SK-N-SH (cell line): ENCODE results near the gene OSBPL10. TPM values are rescaled to one million over a fixed set of nuclear protein-coding genes. Genes with fewer than 3 reads are reported as not detected.

Experiments used
- CTCF ChIA-PET: fragments of 300-600, 350-600 bp; formaldehyde crosslinking; extraction: SDS; loops from one replicate; lab custom pipeline; 2021; lab: Yijun Ruan, JAX
- POLR2A ChIA-PET: fragments of 350-600 bp; sonication (Branson Sonifier 250); formaldehyde crosslinking; extraction: SDS; loops from one replicate; lab custom pipeline; 2020; ENCODE audit warnings: antibody characterized with exemption, inconsistent platforms; lab: Yijun Ruan, JAX
- DNase-seq: peaks from one replicate; pipeline ENCODE4 v3.0.0; 2012
- H2AFZ ChIP-seq: fragments of 200-600 bp; sonication (generic); 2 replicates; pipeline ENCODE4 v1.8.1; 2016; ENCODE audit warnings: antibody characterized with exemption, mild to moderate bottlenecking, low read depth
- H3F3A ChIP-seq: fragments of 200-600 bp; sonication (generic); replicated peaks from 2 replicates; pipeline ENCODE3; 2016; ENCODE audit warnings: antibody characterized with exemption, mild to moderate bottlenecking; ENCODE audit not compliant: insufficient read depth
- H3K27ac ChIP-seq, 2 experiments: fragments of 200-500 bp in 1 of 2; fragments of 200-600 bp in 1 of 2; sonication (Bioruptor generic) in 1 of 2; sonication (generic), shearing (Covaris generic) in 1 of 2; 2 replicates each; pipeline versions ENCODE4 v1.5.1 to v1.6.1; 2014 to 2016; ENCODE audit warnings: low read depth in 2 of 2, inconsistent platforms in 1 of 2, low read length in 1 of 2, mild to moderate bottlenecking in 1 of 2, mixed read lengths in 1 of 2
- H3K27me3 ChIP-seq: fragments of 200-600 bp; sonication (generic), shearing (Covaris generic); 2 replicates; pipeline ENCODE4 v1.6.1; 2016; ENCODE audit warnings: mixed run types; ENCODE audit not compliant: insufficient read depth
- H3K36me3 ChIP-seq, 2 experiments: fragments of 200-500 bp in 1 of 2; fragments of 200-600 bp in 1 of 2; sonication (Bioruptor generic) in 1 of 2; sonication (generic) in 1 of 2; replicated peaks in 1 of 2; 2 replicates each; pipeline versions ENCODE3 to v1.5.1; 2014 to 2016; ENCODE audit warnings: low read length in 1 of 2, mild to moderate bottlenecking in 1 of 2; ENCODE audit not compliant: insufficient read depth in 2 of 2, control insufficient read depth in 1 of 2
- H3K4me1 ChIP-seq, 2 experiments: fragments of 200-500 bp in 1 of 2; fragments of 200-600 bp in 1 of 2; sonication (Bioruptor generic) in 1 of 2; sonication (generic), shearing (Covaris generic) in 1 of 2; 2 replicates each; pipeline versions ENCODE4 v1.5.1 to v1.6.1; 2014 to 2016; ENCODE audit warnings: low read depth in 1 of 2, low read length in 1 of 2, mixed run types in 1 of 2; ENCODE audit not compliant: insufficient read depth in 2 of 2, control insufficient read depth in 1 of 2
- H3K4me2 ChIP-seq: fragments of 200-600 bp; sonication (generic), shearing (Covaris generic); 2 replicates; pipeline ENCODE4 v1.6.1; 2017; ENCODE audit warnings: mixed run types
- H3K4me3 ChIP-seq, 2 experiments: fragments of 200-500 bp in 1 of 2; fragments of 200-600 bp in 1 of 2; sonication (Bioruptor generic) in 1 of 2; sonication (generic), shearing (Covaris generic) in 1 of 2; 2 replicates each; pipeline versions ENCODE4 v1.5.1 to v1.8.1; 2014 to 2016; ENCODE audit warnings: low read depth in 2 of 2, inconsistent platforms in 1 of 2, low read length in 1 of 2, mild to moderate bottlenecking in 1 of 2, mixed read lengths in 1 of 2, moderate library complexity in 1 of 2
- H3K79me2 ChIP-seq: fragments of 200-600 bp; sonication (generic); 2 replicates; pipeline ENCODE4 v1.8.1; 2017; ENCODE audit warnings: mild to moderate bottlenecking; ENCODE audit not compliant: insufficient read depth
- H3K9ac ChIP-seq: fragments of 200-600 bp; sonication (generic); 2 replicates; pipeline ENCODE4 v1.6.1; 2017; ENCODE audit warnings: mixed run types
- H3K9me2 ChIP-seq: fragments of 200-600 bp; sonication (generic); 2 replicates; pipeline ENCODE4 v1.6.1; 2017; ENCODE audit warnings: mixed run types
- H3K9me3 ChIP-seq: fragments of 200-600 bp; sonication (generic); 2 replicates; pipeline ENCODE4 v1.6.1; 2017; ENCODE audit warnings: mixed run types, mild to moderate bottlenecking, moderate library complexity
- H4K20me1 ChIP-seq: fragments of 200-600 bp; sonication (generic); 2 replicates; pipeline ENCODE4 v1.6.1; 2017; ENCODE audit warnings: mild to moderate bottlenecking, mixed run types; ENCODE audit not compliant: insufficient read depth
- ELF1 ChIP-seq: IDR thresholded peaks from 2 replicates; pipeline ENCODE4 v1.4.0; 2012
- EP300 ChIP-seq, 2 experiments: IDR thresholded peaks; 2 replicates each; pipeline versions ENCODE4 v1.4.0 to v1.6.1; 2012; ENCODE audit warnings: borderline replicate concordance in 1 of 2, low read depth in 1 of 2, low read length in 1 of 2
- FOSL2 ChIP-seq: IDR thresholded peaks from 2 replicates; pipeline ENCODE4 v1.4.0; 2012; ENCODE audit warnings: low read depth, mild to moderate bottlenecking, moderate library complexity, borderline replicate concordance
- NFIC ChIP-seq: IDR thresholded peaks from 2 replicates; pipeline ENCODE4 v1.4.0; 2012; ENCODE audit warnings: borderline replicate concordance
- POLR2AphosphoS5 ChIP-seq: IDR thresholded peaks from 2 replicates; pipeline ENCODE4 v1.6.1; 2012; ENCODE audit warnings: low read depth, low read length
- RAD21 ChIP-seq: IDR thresholded peaks from 2 replicates; pipeline ENCODE4 v1.6.1; 2012; ENCODE audit warnings: mild to moderate bottlenecking, low read length
- RXRA ChIP-seq: IDR thresholded peaks from 2 replicates; pipeline ENCODE4 v1.4.0; 2012; ENCODE audit warnings: low read depth, mild to moderate bottlenecking, borderline replicate concordance
- YY1 ChIP-seq: IDR thresholded peaks from 2 replicates; pipeline ENCODE4 v1.4.0; 2012; ENCODE audit warnings: low read depth, mild to moderate bottlenecking
- WGBS: methylation state at CpG from one replicate; pipeline ENCODE4 v1.1.6; 2017; ENCODE audit warnings: low lambda C conversion rate; 5-methylcytosine and 5-hydroxymethylcytosine counted together
- polyA plus RNA-seq, 3 experiments: library from polyadenylated mRNA; depleted of rRNA; stranded (reverse); fragments of >200 nt; gene quantifications; 2 replicates each; pipeline ENCODE4 v1.2.3, GENCODE V29; 2012
- TF ChIP-seq, protein P1 (sequence below): fragments of 200-600 bp; sonication (generic); IDR thresholded peaks from 2 replicates; pipeline ENCODE4 v1.6.1; 2017; ENCODE audit warnings: antibody characterized with exemption, mild to moderate bottlenecking, moderate library complexity
- TF ChIP-seq, protein P2 (sequence below): IDR thresholded peaks from 2 replicates; pipeline ENCODE4 v1.4.0; 2012; ENCODE audit warnings: low read depth, borderline replicate concordance
- TF ChIP-seq, protein P3 (sequence below): IDR thresholded peaks from 2 replicates; pipeline ENCODE4 v1.6.1; 2012; ENCODE audit warnings: mild to moderate bottlenecking, low read depth, low read length, moderate library complexity

OSBPL10 gene
- polyA plus RNA-seq, 1 of the 3 experiments (the other 2 are of a cell fraction), result 0.12 TPM

DNA sequence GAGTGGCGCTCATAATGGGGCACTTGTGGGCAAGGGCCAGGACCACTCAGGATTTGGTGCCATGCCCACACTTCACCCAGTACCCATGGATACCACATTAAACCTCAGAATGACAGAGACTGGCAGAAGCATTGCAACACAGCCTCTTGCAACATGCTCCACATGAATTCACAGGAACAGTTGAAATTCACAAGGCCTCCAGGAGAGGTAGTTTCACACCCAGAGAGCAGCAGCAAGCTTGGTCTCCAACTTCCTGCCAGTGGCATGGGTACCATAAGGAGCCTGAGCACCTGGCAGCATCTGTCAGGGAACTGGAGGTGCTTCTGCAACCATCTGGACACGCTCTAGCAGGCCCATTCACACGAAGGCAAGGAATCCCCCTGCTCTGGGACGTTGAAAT lies 101.0 kb downstream of the OSBPL10 start:
- DNase-seq, result no peak
- H3F3A ChIP-seq, result no peaks in the 10 kb centered on the region
- no peak overlapping the region for H3K9ac ChIP-seq
- H3K79me2 ChIP-seq, result no peaks in the 10 kb centered on the region
- no peaks in the 10 kb centered on the region for H4K20me1 ChIP-seq
- H2AFZ ChIP-seq, result no peak overlapping the region
- no peaks in the 10 kb centered on the region for H3K4me1 ChIP-seq
- no peaks in the 10 kb centered on the region for H3K27me3 ChIP-seq
- no peak overlapping the region for H3K27ac ChIP-seq
- TF ChIP-seq ELF1 (no peak), RAD21 (no peak), NFIC (no peak), FOSL2 (no peak), POLR2AphosphoS5 (no peak), EP300 (IDR thresholded peaks at IDR 0.05; ENCODE audit: borderline replicate concordance in 1 of 2, low read depth in 1 of 2, low read length in 1 of 2) (no peak), RXRA (no peak), YY1 (no peak)
- TF ChIP-seq, protein P1, sequence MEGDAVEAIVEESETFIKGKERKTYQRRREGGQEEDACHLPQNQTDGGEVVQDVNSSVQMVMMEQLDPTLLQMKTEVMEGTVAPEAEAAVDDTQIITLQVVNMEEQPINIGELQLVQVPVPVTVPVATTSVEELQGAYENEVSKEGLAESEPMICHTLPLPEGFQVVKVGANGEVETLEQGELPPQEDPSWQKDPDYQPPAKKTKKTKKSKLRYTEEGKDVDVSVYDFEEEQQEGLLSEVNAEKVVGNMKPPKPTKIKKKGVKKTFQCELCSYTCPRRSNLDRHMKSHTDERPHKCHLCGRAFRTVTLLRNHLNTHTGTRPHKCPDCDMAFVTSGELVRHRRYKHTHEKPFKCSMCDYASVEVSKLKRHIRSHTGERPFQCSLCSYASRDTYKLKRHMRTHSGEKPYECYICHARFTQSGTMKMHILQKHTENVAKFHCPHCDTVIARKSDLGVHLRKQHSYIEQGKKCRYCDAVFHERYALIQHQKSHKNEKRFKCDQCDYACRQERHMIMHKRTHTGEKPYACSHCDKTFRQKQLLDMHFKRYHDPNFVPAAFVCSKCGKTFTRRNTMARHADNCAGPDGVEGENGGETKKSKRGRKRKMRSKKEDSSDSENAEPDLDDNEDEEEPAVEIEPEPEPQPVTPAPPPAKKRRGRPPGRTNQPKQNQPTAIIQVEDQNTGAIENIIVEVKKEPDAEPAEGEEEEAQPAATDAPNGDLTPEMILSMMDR, result no peak
- TF ChIP-seq, protein P2, sequence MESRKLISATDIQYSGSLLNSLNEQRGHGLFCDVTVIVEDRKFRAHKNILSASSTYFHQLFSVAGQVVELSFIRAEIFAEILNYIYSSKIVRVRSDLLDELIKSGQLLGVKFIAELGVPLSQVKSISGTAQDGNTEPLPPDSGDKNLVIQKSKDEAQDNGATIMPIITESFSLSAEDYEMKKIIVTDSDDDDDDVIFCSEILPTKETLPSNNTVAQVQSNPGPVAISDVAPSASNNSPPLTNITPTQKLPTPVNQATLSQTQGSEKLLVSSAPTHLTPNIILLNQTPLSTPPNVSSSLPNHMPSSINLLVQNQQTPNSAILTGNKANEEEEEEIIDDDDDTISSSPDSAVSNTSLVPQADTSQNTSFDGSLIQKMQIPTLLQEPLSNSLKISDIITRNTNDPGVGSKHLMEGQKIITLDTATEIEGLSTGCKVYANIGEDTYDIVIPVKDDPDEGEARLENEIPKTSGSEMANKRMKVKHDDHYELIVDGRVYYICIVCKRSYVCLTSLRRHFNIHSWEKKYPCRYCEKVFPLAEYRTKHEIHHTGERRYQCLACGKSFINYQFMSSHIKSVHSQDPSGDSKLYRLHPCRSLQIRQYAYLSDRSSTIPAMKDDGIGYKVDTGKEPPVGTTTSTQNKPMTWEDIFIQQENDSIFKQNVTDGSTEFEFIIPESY, result no peak
- TF ChIP-seq, protein P3, sequence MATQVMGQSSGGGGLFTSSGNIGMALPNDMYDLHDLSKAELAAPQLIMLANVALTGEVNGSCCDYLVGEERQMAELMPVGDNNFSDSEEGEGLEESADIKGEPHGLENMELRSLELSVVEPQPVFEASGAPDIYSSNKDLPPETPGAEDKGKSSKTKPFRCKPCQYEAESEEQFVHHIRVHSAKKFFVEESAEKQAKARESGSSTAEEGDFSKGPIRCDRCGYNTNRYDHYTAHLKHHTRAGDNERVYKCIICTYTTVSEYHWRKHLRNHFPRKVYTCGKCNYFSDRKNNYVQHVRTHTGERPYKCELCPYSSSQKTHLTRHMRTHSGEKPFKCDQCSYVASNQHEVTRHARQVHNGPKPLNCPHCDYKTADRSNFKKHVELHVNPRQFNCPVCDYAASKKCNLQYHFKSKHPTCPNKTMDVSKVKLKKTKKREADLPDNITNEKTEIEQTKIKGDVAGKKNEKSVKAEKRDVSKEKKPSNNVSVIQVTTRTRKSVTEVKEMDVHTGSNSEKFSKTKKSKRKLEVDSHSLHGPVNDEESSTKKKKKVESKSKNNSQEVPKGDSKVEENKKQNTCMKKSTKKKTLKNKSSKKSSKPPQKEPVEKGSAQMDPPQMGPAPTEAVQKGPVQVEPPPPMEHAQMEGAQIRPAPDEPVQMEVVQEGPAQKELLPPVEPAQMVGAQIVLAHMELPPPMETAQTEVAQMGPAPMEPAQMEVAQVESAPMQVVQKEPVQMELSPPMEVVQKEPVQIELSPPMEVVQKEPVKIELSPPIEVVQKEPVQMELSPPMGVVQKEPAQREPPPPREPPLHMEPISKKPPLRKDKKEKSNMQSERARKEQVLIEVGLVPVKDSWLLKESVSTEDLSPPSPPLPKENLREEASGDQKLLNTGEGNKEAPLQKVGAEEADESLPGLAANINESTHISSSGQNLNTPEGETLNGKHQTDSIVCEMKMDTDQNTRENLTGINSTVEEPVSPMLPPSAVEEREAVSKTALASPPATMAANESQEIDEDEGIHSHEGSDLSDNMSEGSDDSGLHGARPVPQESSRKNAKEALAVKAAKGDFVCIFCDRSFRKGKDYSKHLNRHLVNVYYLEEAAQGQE, result no peak
- POLR2A ChIA-PET, result no interaction called here
- WGBS, result 58% methylated on average over 4 of the region's 4 CpGs
- H3K9me3 ChIP-seq, result no peaks in the 10 kb centered on the region
- no peak overlapping the region for H3K4me2 ChIP-seq
- no peaks in the 10 kb centered on the region for H3K36me3 ChIP-seq
- H3K9me2 ChIP-seq, result no peaks in the 10 kb centered on the region
- no peak overlapping the region for H3K4me3 ChIP-seq
- CTCF ChIA-PET, result interaction anchor here (0.9 to 1.3 kb wide), 2 partner anchors 18 to 21 kb away, joined by 3 read pairs; no protein-coding TSS in a partner anchor
